Sigmoid colon (tissue), 7 donors: ENCODE data around the gene ARRDC2. TPM values are rescaled to one million over a fixed set of nuclear protein-coding genes. Genes with fewer than 3 reads are reported as not detected.
A peak's percentile ranks its signal among the peaks of the same experiment; 100 is the strongest.

ENCODE experiments used
- DNase-seq: peaks from one replicate; pipeline ENCODE4 v3.0.0-alpha.2; 2019
- H3K27ac ChIP-seq, 4 donors: fragments of 200-600 bp; sonication (generic); one replicate each; pipeline ENCODE4 v1.5.1; 2016 to 2019; ENCODE audit warnings: mild to moderate bottlenecking in 1 of 4
- H3K27me3 ChIP-seq, 3 donors: fragments of 200-600 bp; sonication (generic); one replicate each; pipeline ENCODE4 v1.5.1; 2019; ENCODE audit warnings: mild to moderate bottlenecking in 1 of 3
- H3K36me3 ChIP-seq, 4 donors: fragments of 200-600 bp; sonication (generic); one replicate each; pipeline ENCODE4 v1.5.1; 2016 to 2019
- H3K4me1 ChIP-seq, 4 donors: fragments of 200-600 bp; sonication (generic); one replicate each; pipeline ENCODE4 v1.5.1; 2017 to 2019
- H3K4me3 ChIP-seq, 4 donors: fragments of 200-600 bp; sonication (generic); one replicate each; pipeline ENCODE4 v1.5.1; 2017 to 2019; ENCODE audit warnings: mild to moderate bottlenecking in 2 of 4, moderate library complexity in 1 of 4
- H3K9me3 ChIP-seq, 4 donors: fragments of 200-600 bp in 3 of 4; sonication (generic) in 3 of 4; one replicate each; pipeline versions ENCODE4 v1.5.1 to v1.6.1; 2013 to 2019
- EP300 ChIP-seq, 4 donors: sonication (generic); formaldehyde crosslinking; IDR thresholded peaks; one replicate each; pipeline ENCODE4 v1.6.1; 2017; ENCODE audit warnings: antibody characterized with exemption in 4 of 4
- POLR2A ChIP-seq, 2 donors: fragments of 450-650 bp; IDR thresholded peaks; one replicate each; pipeline ENCODE4 v1.6.1; 2016; ENCODE audit warnings: antibody characterized with exemption in 2 of 2, mild to moderate bottlenecking in 2 of 2, moderate library complexity in 2 of 2
- POLR2AphosphoS5 ChIP-seq, 4 donors: sonication (generic); formaldehyde crosslinking; IDR thresholded peaks; one replicate each; pipeline ENCODE4 v1.6.1; 2017; ENCODE audit warnings: antibody characterized with exemption in 4 of 4
- WGBS, 2 donors: extraction: QIAGEN DNeasy Blood & Tissue Kit; methylation state at CpG; one replicate each; pipeline ENCODE4 v1.1.7; 2013; 5-methylcytosine and 5-hydroxymethylcytosine counted together
- intact Hi-C: fragments of 100-400 bp; cut with DNase I; formaldehyde crosslinking; loops from one replicate; pipeline ENCODE4 v1.15.1; 2023
- polyA plus RNA-seq, 3 donors: library from polyadenylated mRNA; stranded (reverse); fragments of 200-250 nt; gene quantifications; one replicate each; pipeline ENCODE4 v1.2.3, GENCODE V29; 2013
- total RNA-seq, 4 donors: library from RNA; depleted of rRNA; stranded (reverse); fragments of >200 nt; gene quantifications; one replicate each; pipeline ENCODE4 v1.1.0, GENCODE V29; 2016
- TF ChIP-seq, protein P1 (sequence below), 4 experiments: fragments of 450-650 bp in 3 of 4; fragments of 200-600 bp in 1 of 4; IDR thresholded peaks; one replicate each; pipeline ENCODE4 v1.5.1; 2016 to 2019; ENCODE audit warnings: antibody characterized with exemption in 4 of 4, mild to moderate bottlenecking in 3 of 4, moderate library complexity in 2 of 4
- donor health status: healthy with polysubstance abuse.
- donor health status: Bipolar disorder and iron deficiency.
- donor health status: healthy.

ARRDC2 gene
- total and polyA plus RNA-seq, 7 donors, result 22.2 to 54.2 (median 36.6) TPM

DNA sequence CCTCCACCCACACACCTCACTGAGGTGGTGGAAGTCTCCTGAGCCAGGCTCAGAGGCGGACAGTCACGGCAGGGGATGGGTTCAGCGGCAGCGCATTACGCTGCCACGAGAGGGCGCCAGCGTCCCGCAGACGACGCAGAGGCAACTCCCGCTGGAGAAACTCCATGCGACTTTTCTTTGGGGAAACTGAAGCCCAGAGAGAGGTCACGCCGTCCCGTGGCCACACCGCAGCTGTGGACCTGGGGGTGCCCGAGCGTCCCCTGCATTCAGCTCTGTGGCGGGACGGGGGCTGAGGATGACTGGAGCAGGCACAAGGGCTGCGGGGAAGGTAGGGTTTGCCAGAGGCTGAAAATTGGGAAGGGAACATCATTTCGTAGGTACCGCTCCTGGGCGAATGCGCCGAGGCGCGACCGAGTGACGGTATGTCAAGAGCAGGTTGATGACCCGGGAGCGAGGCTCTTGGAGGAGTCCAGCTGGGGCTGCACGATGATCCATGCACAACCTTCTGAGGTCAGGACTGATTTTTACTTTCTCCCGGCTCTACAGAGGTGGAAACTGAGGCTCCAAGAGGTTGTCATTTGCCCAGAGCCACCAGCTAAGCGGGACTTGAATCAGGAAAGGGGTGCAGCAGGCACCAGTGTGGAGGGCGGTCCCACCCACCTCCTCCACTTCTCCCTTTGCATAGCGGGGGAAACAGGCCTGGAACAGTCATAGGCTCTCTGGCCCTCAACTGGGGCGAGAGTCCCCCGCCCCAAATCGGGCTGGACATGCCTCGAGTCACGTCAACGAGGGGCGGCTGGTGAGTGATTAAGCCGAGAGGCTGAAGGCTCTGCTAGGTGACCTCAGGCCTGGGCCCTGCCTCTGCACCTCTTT lies 690 bp upstream of the ARRDC2 start:
- intact Hi-C loops, result loop anchor here (1.0 to 5.0 kb wide), 2 partner anchors 51 to 155 kb away; no protein-coding TSS in a partner anchor
- Histone ChIP-seq H3K4me3 (peak overlapping the region; percentile 35 to 61 (median 54)), H3K27me3 (no peaks in the 10 kb centered on the region), H3K27ac (peak overlapping the region; percentile 85 to 92 (median 89)), H3K4me1 (peaks cover 0 to 32% (median 16%) of the 10 kb centered on the region in 4 donors), H3K9me3 (no peaks in the 10 kb centered on the region), H3K36me3 (peaks cover 21 to 34% (median 28%) of the 10 kb centered on the region in 4 donors)
- TF ChIP-seq, protein P1, sequence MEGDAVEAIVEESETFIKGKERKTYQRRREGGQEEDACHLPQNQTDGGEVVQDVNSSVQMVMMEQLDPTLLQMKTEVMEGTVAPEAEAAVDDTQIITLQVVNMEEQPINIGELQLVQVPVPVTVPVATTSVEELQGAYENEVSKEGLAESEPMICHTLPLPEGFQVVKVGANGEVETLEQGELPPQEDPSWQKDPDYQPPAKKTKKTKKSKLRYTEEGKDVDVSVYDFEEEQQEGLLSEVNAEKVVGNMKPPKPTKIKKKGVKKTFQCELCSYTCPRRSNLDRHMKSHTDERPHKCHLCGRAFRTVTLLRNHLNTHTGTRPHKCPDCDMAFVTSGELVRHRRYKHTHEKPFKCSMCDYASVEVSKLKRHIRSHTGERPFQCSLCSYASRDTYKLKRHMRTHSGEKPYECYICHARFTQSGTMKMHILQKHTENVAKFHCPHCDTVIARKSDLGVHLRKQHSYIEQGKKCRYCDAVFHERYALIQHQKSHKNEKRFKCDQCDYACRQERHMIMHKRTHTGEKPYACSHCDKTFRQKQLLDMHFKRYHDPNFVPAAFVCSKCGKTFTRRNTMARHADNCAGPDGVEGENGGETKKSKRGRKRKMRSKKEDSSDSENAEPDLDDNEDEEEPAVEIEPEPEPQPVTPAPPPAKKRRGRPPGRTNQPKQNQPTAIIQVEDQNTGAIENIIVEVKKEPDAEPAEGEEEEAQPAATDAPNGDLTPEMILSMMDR (IDR thresholded peaks at IDR 0.05), result peak; percentile 95 to 97 (median 96)
- TF ChIP-seq EP300 (IDR thresholded peaks at IDR 0.05), result no peak
- TF ChIP-seq POLR2AphosphoS5 (IDR thresholded peaks at IDR 0.05), result peak; percentile 61 to 85 (median 78)
- WGBS, 2 donors, result 2 to 3% methylated on average over 46 of the region's 46 CpGs
- peak; percentile 91 for DNase-seq

- H3K4me1 ChIP-seq, result peaks cover 0 to 36% (median 16%) of the 10 kb centered on the region in 4 donors
- peak overlapping the region; percentile 85 to 92 (median 89) for H3K27ac ChIP-seq
- no peaks in the 10 kb centered on the region for H3K9me3 ChIP-seq
- peak overlapping the region; percentile 35 to 61 (median 54) for H3K4me3 ChIP-seq
- WGBS, 2 donors, result 93 to 96% methylated on average over 11 of the region's 11 CpGs
- intact Hi-C loops, result loop anchor here (5.0 kb wide), 1 partner anchor 153 kb away; no protein-coding TSS in a partner anchor
- H3K27me3 ChIP-seq, result no peaks in the 10 kb centered on the region
- peaks cover 30 to 49% (median 38%) of the 10 kb centered on the region in 4 donors for H3K36me3 ChIP-seq
- TF ChIP-seq POLR2A (IDR thresholded peaks at IDR 0.05) (no peak), POLR2AphosphoS5 (IDR thresholded peaks at IDR 0.05) (no peak), EP300 (IDR thresholded peaks at IDR 0.05) (no peak)
- TF ChIP-seq, protein P1 (IDR thresholded peaks at IDR 0.05), result no peak
- no peak for DNase-seq
Observed at GRCh38 chr19:18008814-18009213, 844 bp downstream of the ARRDC2 start.

GRCh38 chr19:18009412-18010066 lies 1.6 kb downstream of the ARRDC2 start:
- WGBS, 2 donors, result 92% methylated on average over 37 of the region's 37 CpGs
- Histone ChIP-seq H3K27me3 (no peaks in the 10 kb centered on the region), H3K9me3 (no peaks in the 10 kb centered on the region), H3K4me1 (peaks cover 0 to 41% (median 18%) of the 10 kb centered on the region in 4 donors), H3K36me3 (peaks cover 30 to 50% (median 40%) of the 10 kb centered on the region in 4 donors), H3K27ac (peak overlapping the region; percentile 85 to 92 (median 89)), H3K4me3 (peak overlapping the region; percentile 35 to 61 (median 54))
- no peak for DNase-seq
- intact Hi-C loops, result loop anchor here (5.0 kb wide), 1 partner anchor 153 kb away; no protein-coding TSS in a partner anchor
- TF ChIP-seq EP300 (IDR thresholded peaks at IDR 0.05) (no peak), POLR2AphosphoS5 (IDR thresholded peaks at IDR 0.05) (no peak), POLR2A (IDR thresholded peaks at IDR 0.05) (no peak)
- TF ChIP-seq, protein P1 (IDR thresholded peaks at IDR 0.05), result no peak

- Histone ChIP-seq H3K9me3 (no peaks in the 10 kb centered on the region), H3K27ac (peak overlapping the region in 3 of 4 donors; percentile 18 to 40 (median 19)), H3K4me1 (peaks cover 0 to 41% (median 20%) of the 10 kb centered on the region in 4 donors), H3K36me3 (peaks cover 30 to 52% (median 40%) of the 10 kb centered on the region in 4 donors), H3K27me3 (no peaks in the 10 kb centered on the region), H3K4me3 (peak overlapping the region; percentile 35 to 61 (median 54))
- no peak for TF ChIP-seq POLR2A (IDR thresholded peaks at IDR 0.05)
- no peak for TF ChIP-seq EP300 (IDR thresholded peaks at IDR 0.05)
- TF ChIP-seq, protein P1 (IDR thresholded peaks at IDR 0.05), result no peak
- no peak for TF ChIP-seq POLR2AphosphoS5 (IDR thresholded peaks at IDR 0.05)
- intact Hi-C loops, result no loop called here
- no peak for DNase-seq
- 87 to 93% methylated on average over 11 of the region's 11 CpGs for WGBS, 2 donors
Observed at GRCh38 chr19:18010149-18010548, 2.2 kb downstream of the ARRDC2 start.
